GM10248 (cell line): ENCODE results near the gene CHST13.

ENCODE experiments used
- CTCF ChIA-PET: fragments of 300-600 bp; sonication (Branson Sonifier 250); formaldehyde crosslinking; extraction: SDS; loops from one replicate; lab custom pipeline; 2021; ENCODE audit warnings: antibody characterized with exemption; lab: Yijun Ruan, JAX
- POLR2A ChIA-PET: fragments of 350-650 bp; sonication (Branson Sonifier 250); formaldehyde crosslinking; extraction: SDS; loops from one replicate; lab custom pipeline; 2020; ENCODE audit warnings: antibody characterized with exemption; lab: Yijun Ruan, JAX
- DNase-seq: peaks from one replicate; pipeline ENCODE4 v3.0.0; 2012; ENCODE audit errors: extremely low spot score
- TF ChIP-seq, protein P1 (sequence below): IDR thresholded peaks from 2 replicates; pipeline ENCODE4 v1.5.1; 2012; ENCODE audit warnings: mild to moderate bottlenecking, low read depth; ENCODE audit errors: extremely low read depth, missing control alignments, control extremely low read depth

Gene CHST13

DNA sequence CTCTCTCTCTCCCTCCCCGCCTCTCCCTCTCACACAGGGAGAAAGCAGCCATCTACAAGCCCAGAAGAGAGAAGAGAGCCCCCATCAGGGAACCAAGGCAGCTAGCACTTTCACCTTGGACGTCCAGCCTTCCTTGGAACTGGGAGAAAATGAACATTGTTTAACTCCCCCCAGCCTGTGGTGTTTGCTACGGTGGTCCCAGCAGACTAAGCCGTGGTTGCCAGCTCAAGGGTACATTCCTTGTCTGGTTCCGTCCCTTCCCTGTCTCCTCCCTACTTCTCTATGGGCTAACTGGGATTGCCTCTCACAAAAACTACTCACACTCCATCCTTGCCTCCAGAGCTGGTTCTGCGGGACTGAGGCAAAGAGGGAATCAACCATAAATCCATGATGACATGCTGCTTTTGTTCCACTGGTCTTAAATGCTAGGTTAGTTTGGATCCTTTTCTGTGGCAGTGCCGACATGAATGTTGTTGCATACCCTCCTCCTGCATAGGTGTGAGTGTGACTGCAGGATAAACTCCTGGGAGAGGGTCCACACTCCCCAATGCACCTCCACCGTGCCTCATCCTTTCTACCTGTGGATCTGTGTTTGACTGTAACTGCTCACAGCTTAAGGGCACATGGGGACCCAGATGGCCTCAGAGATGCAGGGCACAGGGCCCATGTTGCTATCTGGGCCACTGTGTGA is 22.7 kb downstream of the CHST13 start:
- TF ChIP-seq, protein P1, sequence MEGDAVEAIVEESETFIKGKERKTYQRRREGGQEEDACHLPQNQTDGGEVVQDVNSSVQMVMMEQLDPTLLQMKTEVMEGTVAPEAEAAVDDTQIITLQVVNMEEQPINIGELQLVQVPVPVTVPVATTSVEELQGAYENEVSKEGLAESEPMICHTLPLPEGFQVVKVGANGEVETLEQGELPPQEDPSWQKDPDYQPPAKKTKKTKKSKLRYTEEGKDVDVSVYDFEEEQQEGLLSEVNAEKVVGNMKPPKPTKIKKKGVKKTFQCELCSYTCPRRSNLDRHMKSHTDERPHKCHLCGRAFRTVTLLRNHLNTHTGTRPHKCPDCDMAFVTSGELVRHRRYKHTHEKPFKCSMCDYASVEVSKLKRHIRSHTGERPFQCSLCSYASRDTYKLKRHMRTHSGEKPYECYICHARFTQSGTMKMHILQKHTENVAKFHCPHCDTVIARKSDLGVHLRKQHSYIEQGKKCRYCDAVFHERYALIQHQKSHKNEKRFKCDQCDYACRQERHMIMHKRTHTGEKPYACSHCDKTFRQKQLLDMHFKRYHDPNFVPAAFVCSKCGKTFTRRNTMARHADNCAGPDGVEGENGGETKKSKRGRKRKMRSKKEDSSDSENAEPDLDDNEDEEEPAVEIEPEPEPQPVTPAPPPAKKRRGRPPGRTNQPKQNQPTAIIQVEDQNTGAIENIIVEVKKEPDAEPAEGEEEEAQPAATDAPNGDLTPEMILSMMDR, result no peak
- CTCF ChIA-PET, result interaction anchor here (1.0 to 1.3 kb wide), 2 partner anchors 24 to 25 kb away, joined by 4 to 5 read pairs; no protein-coding TSS in a partner anchor
- no peak for DNase-seq
- POLR2A ChIA-PET, result no interaction called here

DNA sequence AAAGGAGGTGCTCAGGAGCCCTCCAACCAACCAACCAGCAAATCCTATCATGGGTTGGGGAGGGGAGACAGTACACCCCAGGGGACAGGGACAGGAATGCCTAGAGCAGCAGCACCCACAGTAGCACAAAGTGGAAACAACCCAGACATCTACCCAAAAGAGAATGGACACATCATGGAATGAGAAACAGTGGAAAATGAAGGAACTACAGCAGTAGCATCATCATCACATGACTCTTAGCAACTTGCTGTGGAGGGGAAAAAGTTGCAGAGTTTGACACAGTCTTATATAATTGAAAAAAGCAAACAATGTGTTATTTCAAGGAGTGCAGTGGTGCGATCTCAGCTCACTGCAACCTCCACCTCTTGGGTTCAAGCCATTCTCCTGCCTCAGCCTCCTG is 23.8 kb downstream of the CHST13 start:
- POLR2A ChIA-PET, result no interaction called here
- DNase-seq, result no peak
- CTCF ChIA-PET, result interaction anchor here (1.3 kb wide), 1 partner anchor 25 kb away, joined by 5 read pairs; no protein-coding TSS in a partner anchor
- TF ChIP-seq, protein P1, result no peak

DNA sequence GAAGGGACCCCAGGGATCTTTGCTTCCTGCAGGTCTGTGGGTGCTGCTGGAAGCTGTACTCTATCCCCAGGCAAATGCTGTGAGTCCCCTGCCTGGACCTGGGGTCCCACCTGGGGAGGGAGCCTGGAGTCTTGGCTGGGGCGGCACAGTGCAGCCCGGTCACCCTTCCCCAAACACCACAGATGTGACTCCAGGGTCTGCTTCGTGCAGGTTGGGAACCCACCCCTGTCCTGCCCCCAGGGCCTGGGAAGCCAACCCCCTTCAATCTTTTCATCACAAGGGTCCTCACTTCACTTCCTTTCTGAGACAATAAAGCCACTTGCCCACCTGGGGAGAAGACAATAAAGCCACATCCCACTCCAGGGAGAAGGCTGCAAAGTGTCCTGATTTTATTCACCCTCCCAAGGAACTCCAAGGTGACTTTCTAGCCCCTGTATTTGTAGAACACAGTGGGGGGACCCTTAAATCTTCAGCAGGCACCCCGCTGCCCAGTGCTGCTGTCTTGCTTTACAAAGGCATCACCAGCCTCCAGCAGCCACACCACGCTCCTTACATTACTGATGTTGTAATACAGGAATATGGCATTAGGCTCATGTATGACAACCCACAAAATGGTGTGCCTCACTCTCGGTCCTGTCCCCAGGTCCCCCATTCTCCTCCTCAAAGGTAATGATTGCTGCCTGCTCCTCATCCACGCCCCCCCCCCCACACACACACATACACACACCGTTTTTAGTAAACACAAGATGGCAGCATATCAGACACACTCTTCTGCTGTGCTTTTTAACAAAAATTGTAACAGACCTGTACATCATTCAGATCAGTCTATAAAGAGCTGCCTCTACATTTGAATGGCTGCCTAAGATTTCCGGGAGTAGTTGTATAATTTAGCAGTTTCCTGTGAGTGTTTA is 24.9 kb downstream of the CHST13 start:
- CTCF ChIA-PET, result no interaction called here
- POLR2A ChIA-PET, result no interaction called here
- TF ChIP-seq, protein P1, result no peak
- DNase-seq, result no peak

DNA sequence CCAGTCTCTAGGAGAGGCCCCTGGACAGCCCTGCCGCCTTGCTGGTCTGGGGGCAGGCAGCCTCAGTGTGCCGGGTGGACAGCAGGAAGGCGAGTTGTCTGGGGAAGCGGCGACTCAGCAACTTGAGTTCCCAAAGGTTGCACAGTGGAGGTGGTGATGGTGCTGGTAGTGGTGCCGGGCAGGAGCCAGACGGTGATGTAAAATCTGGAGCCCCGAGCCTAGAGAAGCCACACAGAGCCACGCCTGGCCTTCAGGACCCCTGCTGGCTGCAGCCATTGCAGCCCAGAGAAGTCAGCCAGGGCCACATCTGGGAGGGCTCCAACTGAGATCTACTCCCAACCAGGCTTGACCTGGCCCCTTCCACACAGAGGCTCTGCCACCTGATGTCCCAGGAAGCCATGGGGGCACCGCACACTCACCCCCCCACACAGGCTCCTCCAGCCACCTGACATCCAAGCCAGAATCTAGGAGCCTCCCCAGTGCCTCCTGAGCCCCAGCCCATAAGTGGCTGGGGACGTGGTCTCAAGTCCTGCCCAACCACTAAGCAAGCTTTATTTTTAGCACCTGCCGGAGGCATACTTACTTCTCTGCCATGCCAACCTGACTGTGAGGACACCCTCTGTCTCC is 26.0 kb downstream of the CHST13 start:
- TF ChIP-seq, protein P1, result no peak
- ChIA-PET CTCF (no interaction called here), POLR2A (no interaction called here)
- no peak for DNase-seq

DNA sequence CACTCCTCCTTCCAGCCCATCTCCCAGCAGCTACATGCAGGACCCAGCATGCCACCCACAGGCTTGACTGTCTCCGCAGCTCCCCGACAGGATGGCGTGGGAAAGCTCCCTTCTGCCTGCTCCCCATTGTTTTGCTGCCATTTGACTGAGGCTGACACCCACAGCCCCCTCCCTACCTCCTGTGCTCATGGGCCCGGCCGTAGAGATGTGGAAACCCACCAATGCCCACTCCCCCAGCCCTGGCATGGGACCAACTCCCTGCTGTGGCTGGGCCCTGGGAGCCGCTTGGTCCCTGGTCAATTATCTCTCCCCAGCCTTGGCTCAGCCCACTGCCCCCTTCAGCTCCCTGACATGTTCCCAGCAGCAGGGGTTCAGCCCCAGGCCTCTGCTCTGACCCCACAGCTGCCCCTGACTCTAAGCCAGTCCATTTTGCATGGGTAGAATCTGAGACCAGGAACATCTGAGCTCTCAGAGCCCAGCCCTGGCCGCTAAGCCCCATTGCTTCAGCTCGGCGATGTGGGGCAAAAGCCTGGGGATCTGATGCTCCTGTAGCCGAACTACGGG is 26.6 kb downstream of the CHST13 start:
- ChIA-PET CTCF (no interaction called here), POLR2A (no interaction called here)
- TF ChIP-seq, protein P1, result no peak
- no peak for DNase-seq
